ENCODE results near the gene ANO7.

GRCh38 chr2:241151934-241152660 is 36.4 kb upstream of the ANO7 start:
- TF ChIP-seq CTCF (IDR thresholded peaks at IDR 0.05): no peak
- no peak for TF ChIP-seq POLR2AphosphoS5 (IDR thresholded peaks at IDR 0.05)

Data from sigmoid colon (tissue), 4 donors.